Head of caudate nucleus (tissue), 42 donors: Measurements from ENCODE around the gene UNKL.

ENCODE experiments used
- DNase-seq, 42 donors: peaks; one replicate each; pipeline versions ENCODE4 v3.0.0 to v3.0.0-alpha.2; 2020 to 2021; ENCODE audit warnings: mixed read lengths in 7 of 42
- intact Hi-C: fragments of 100-400 bp; cut with DNase I; formaldehyde crosslinking; loops from one replicate; pipeline ENCODE4 v1.15.0; 2022

UNKL gene, protein sequence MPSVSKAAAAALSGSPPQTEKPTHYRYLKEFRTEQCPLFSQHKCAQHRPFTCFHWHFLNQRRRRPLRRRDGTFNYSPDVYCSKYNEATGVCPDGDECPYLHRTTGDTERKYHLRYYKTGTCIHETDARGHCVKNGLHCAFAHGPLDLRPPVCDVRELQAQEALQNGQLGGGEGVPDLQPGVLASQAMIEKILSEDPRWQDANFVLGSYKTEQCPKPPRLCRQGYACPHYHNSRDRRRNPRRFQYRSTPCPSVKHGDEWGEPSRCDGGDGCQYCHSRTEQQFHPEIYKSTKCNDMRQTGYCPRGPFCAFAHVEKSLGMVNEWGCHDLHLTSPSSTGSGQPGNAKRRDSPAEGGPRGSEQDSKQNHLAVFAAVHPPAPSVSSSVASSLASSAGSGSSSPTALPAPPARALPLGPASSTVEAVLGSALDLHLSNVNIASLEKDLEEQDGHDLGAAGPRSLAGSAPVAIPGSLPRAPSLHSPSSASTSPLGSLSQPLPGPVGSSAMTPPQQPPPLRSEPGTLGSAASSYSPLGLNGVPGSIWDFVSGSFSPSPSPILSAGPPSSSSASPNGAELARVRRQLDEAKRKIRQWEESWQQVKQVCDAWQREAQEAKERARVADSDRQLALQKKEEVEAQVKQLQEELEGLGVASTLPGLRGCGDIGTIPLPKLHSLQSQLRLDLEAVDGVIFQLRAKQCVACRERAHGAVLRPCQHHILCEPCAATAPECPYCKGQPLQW

DNA sequence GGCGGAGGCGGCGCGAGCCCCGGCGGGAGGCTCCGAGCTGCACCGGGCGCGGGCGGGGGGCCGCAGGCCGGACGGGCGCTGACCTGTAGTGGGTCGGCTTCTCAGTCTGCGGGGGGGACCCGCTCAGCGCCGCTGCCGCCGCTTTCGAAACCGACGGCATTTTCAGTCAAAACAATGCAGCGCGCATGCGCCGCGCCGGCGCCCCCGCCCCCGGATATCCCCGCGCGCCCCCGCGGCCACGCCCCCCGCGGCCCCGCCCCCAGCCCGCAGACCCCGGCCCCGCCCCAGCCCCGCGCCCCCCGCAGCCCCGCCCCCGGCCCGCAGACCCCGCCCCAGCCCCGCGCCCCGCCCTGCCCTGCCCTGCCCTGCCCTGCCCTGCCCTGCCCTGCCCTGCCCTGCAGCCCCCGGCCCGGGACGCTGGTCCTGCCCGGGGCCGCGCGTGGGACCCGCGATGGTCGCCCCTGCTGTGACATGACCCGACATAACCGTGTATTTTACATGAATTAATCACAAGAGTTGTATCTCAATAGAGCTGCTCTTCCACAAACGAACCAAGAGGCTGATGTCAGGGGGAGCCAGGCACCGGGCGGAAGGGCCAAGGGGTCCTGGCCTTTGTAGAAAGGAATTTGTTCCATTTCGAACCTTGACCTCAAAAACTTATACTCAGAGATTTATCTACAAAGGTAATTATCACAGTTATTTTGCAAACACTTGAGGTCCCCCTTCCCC is at the start of gene UNKL:
TSS of gene UNKL (minus strand) at position 173 of the 729 bp plus-strand sequence. CDS start at position 160, 13 bp downstream.
- peak in 41 of 42 donors; percentile 27 to 85 (median 68) for DNase-seq
- intact Hi-C loops: loop anchor here (10.0 kb wide), 1 partner anchor 110 kb away; the partner anchor contains the start of gene UBE2I

DNA sequence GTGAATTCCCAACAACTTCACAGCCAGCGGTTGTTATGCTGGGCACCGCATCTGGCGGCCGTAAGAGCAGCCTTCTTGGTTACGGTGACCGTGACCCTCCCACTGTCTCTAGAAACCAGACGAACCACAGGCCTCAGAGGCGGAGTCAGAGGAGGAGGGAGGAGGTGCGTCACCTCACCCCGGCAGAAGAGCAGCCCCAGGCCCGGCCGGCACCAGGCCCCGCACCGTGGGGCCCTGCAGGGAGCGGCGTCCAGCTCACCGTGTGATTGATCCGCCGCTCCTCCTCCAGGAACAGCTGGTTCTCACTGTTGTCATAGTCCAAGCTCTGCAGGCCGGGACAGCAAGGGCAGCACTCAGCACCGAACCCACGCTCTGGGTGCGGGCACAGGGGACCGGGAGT is 46.6 kb upstream of the UNKL start:
- intact Hi-C loops: no loop called here
- no peak for DNase-seq

DNA sequence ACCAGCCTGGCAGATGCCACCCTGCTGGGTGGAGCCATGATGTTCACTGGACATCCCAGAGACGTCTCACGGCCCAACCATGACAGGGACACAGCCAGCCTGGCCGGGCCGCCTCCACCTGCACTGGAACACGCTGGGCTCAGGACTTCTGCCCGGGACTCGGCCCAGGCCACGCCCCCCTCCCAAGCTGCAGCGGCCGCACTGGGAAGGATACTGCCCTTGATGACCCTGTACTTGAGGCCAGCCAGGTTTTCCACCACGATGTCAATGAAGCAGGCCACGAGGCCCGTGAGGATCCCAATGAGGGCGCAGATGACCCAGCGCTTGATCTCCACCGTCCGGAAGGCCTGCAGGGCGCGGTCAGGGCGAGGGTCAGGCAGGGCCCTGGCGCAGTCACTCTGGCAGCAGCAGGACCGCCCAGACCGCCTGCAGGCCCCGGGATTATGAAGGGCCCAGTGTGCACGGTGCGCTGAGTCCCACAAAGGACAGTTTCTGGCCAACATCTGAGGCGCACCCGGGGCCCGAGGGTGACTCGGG is 46.2 kb upstream of the UNKL start:
- DNase-seq: no peak
- intact Hi-C loops: no loop called here

DNA sequence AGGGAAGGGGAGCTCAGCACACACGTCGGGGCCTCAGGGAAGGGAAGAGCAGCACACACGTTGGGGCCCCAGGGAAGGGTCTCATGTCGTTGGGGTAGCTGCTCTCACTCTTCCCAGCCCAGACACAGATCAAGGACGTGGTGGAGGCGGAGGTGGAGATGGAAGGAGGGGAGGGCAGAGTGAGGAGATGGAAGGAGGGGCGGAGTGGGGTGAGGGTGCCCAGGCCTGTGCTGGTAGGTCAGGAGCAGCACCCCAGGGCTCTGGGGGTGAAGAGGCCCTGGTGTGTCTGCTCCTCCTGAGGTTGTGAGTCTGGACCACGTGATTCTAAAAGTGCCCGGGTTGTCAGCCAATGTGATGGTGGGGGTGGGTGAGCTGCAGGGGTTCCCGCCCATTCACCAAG is 45.5 kb upstream of the UNKL start:
- intact Hi-C loops: no loop called here
- no peak for DNase-seq

DNA sequence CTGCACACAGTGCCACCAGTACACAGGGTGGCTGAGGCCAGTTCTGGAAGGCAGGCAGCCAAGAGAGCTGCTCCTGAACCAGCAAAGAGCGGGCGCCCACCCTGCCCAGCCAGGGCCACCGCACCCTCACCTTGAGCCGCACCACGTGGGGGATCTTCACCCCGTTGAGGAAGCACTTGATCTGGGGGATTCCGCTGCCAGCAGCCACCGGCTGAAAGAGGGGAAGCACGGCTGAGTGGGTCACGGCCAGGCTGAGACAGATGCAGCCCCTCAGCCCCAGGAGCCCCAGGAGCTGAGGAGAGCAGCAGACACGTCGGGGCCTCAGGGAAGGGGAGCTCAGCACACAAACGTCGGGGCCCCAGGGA is 44.5 kb upstream of the UNKL start:
- intact Hi-C loops: no loop called here
- no peak for DNase-seq

DNA sequence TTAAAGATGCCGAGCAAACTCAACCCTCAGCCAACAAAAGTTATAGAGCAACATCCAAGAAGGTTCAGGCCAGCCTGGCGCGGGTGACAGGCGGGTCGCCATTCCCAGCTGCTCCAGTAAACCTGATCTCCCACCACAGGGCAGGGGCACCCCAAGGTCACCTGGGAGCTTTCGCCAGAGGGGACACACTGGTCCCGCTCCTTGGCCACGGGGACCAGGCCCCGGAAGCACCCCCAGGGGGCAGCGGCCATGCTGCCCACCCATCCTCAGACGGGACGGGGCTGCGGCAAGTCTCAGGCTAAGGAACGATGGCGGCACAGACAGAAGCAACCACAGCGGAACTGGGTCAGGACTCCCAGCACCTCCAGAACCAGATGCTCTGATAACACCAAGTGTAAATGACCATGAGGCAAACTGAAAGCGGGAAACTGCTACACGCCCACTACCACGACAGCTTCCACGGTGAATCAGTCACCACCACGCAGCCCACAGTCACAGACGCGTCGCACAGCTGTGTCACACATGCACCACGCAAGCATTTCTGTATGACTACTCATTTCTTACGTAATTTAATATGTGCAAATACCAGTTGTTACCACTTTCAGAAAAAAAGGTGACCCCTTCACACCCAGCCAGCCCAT is 44.0 kb upstream of the UNKL start:
- intact Hi-C loops: no loop called here
- peak in 39 of 42 donors; percentile 18 to 75 (median 48) for DNase-seq

DNA sequence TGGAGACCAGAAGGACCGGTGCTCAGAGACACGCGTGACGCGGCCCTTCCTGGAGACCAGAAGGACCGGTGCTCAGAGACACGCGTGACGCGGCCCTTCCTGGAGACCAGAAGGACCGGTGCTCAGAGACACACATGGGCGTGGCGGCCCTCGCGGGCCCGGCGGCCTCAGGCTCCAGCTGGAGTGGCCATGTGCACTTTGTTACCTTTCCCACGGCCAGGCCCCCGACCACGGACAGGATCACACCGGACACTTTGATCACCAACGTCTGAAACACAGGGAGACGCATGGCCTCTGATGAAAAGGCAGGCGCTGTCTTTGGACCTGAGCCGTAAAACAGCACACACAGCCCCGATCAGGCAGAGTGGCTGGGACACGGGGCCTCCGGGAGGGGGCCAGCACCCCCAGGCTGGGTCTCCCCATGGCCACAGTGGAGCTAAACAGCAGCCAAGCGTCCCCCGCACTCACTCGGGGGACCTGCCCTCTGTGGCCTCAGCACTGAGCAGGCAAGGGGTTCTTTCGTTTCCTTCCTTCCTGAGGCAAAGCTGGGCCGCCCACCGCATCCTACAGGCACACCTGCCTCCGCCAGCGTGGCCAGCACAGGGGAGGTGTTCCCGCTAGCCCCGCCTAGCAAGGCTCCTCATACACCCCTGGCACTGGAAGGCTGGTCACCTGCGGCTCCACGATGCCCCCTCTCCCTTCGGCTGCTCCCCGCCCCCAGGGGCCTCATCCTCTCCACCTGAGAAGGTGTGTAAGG is 43.2 kb upstream of the UNKL start:
- intact Hi-C loops: no loop called here
- no peak for DNase-seq

DNA sequence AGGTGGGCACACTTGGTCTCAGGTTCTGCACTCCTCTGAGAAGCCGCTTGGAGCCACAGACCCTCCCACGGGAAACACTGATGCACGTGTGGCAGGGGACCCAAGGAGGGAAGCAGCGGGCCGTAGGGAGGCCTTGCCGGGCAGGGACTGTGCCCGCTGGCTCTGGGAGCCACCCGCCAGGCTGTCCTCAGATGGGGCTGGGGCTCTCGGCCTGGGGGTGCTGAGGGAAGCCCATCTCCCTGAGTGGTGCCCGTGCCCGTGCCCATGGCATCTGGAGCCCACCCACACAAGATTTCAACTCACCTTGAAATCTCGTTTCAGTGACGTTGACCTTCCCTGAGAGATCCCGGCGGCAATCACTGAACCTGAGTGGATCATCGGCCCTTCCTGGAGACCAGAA is 42.4 kb upstream of the UNKL start:
- intact Hi-C loops: no loop called here
- DNase-seq: no peak

DNA sequence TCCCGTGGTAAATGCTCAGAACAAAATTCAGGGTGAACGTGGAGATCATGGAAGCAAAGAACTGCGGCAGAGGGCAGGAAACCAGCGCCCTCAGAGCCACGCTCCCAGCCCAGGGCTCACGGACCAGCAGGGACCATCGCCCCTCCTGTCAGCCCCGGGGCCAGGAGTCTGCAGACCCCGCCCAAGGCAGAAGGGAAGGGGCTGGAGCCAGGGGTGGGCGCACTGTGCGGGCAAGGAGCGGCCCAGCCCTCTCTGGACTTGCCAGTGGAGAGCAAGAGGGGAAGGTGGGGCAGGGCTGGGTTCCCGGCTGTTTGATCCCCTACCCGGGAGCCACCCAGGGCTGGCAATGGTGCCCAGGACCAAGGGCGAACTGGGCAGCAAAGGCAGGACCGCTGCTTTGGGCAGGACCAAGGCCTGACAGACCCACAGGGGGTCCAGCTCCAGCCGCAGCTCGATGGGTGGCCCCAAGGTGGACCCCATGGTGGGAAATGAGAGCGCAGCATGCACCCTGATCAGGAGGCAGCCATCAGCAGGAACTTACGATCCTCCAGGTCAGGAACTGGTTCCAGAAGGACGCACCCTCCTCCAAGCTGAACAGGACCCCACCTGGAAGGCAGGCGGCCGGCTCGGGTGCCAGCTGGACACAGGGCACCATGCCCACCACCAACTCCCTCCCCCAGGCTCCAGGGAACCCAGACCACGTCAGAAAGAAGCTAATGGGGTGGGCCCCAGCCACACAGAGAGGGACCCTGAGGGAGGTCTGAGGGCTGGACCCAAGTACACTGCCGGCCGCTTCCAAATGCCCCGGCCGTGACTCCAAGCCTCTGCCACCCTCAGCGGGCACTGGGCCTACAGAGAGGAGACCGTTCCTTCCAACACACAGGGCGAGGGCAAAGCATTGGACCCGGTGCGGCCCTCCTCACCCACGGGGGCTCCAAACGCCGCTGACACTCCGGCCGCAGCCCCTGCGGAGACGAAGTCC is 41.0 kb upstream of the UNKL start:
- intact Hi-C loops: no loop called here
- DNase-seq: no peak

DNA sequence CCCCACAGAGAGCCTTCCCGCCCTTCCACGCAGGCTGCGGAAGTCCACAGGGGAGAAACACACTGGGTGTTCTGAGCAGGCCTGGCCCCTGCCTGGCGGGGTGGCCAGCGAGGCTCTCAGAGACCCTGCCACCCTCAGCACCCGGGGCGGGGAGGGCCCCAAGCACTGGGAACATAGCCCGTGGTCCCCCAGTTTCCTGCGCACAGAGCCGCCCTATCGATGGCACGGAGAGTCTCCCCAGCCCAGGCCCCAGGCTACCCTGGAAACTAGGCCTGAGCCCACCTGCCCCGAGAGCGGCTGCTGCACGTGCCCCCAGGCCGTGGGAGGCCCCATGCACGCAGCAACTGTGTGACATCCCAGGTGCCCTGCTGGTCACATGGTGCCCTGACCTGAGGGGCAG is 40.1 kb upstream of the UNKL start:
- DNase-seq: no peak
- intact Hi-C loops: no loop called here

DNA sequence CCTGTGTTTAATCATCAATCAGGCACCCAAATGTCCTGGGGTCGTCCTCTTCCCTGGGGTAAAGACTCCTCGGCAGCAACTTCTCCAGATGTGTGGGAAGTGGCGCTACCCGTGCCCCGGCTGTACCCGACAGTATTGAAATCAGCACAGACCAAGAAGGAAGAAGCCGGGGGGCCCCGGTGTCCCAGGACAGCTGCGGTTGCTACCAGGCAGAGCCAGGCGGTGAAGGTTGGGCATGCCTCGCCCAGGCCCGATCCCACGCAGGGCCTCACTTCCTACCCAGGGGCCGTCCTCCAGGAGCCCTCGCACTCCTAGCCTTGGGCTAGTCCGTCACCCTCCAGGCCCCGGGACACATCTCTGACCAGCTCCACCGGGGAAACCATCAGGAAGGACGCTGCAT is 38.8 kb upstream of the UNKL start:
- no peak for DNase-seq
- intact Hi-C loops: no loop called here

DNA sequence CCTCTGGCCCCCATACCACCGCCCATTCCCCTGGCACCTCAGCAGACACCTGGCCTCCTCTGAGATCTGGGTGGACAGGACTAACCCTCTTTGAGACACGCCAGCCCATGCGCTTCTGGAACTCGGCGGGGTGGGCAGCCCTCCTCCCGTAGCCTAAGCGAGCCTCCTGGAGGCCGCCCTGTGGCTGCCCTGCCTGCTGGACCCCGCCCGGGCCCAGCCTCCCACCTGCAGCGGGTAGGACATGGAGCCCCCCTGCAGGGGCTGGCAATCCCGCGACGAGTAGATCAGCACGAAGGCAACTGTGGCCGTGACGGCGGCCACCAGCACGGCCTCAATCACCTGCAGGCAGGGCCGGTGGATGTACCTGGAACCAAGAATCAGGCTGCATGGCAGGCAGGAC is 38.0 kb upstream of the UNKL start:
- no peak for DNase-seq
- intact Hi-C loops: no loop called here

DNA sequence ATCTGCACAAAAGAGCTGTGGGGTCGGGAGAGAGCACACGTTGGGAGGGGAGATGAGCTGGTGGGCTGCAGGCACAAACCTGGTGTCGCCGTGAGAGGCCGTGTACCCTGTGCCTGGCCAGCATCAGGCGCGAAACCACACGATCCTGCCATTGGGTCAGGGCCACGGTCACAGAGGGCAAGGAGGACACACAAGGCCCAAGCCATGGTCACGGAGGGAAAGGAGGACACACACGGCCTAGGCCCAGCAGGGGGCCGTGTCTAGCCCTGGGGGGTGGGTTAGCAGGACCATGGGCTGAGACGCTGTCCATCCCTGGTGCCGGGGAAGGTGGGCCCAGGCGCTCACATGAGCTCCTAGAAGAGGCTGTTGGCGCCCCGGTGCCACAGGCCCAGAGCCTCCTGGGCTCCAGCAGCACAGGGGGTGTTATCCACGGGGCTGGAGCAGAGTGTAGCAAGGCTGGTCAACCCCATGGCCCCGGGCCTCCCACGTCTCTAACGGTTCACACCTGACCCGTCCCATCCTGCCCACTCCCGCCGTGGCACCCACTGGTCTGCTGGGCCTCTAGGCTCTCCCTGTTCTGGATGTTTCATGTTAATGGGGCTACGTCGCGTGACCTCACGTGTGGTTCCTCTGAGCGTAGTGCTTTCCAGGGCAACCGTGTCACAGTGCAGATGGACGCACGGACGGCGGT is 37.3 kb upstream of the UNKL start:
- DNase-seq: no peak
- intact Hi-C loops: no loop called here

DNA sequence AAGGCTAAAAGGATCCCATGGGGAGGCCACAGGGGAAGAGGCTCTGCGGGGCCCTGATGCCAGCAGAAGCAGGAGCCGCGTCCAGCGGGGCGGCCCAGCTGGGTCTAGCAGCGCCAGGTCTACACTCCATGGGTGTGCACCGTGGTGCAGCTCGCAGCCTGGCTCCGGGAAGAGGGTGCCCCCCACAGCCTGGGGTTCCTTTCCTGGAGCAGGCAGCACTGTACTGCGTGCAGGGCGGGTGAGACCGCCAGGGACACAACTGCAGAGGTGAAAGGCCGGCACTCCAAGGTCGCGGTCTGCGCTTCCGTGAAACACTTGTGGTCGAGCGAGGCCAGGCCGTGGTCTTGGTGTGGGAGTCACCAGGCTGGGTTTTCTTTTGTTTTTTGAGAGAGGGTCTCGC is 36.3 kb upstream of the UNKL start:
- intact Hi-C loops: no loop called here
- no peak for DNase-seq

DNA sequence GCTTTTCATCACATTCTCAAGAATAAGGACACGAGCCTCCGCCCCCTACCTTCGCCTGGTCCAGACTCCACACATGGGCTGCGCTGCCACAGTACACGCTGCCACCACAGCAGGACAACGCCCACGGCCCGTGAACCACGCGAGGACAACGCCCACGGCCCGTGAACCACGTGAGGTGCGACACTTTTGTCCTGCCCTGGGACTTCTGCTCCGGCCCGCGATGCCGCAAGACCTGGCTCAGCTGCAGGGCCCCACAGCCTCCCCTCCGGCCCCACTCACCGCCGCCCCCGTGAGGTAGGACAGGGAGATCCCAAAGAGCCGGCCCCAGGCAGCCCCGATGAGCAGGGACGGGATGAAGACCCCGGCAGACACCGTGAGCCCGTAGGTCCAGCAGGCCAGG is 35.7 kb upstream of the UNKL start:
- intact Hi-C loops: no loop called here

DNA sequence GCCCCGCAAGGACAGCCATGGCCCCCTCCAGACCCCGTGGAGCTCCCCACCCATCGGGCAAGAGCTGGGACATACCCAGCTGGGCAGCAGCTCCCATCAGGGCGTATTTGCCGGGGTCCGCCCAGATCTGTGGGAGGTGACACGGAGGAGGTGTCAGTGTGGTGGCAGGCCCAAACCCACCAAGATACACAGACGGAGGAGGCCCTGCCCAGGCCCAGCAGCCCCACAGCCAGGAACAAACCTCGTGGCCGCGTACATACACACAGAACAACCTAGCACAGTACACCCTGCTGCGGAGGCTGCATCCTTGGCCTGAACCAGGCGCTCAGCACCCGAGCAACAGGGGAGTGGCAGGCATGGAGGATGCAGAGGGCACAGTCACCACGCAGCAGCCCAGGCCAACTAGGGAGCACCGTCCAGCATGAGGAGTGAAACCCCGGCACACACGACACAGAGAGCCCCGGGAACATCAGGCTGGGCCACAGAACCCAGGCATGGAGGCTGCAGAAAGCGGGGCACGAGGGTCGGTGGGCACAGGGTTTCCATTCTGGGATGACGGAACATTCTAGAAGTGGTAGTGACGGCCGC is 34.8 kb upstream of the UNKL start:
- no peak for DNase-seq
- intact Hi-C loops: no loop called here

More for the DNA sequence above, 35.7 kb upstream of the UNKL start:
- no peak for DNase-seq
